WERI-Rb-1 (cell line): Measurements from ENCODE around the gene SYNDIG1.

Experiments
- DNase-seq: peaks from one replicate; pipeline ENCODE4 v3.0.0-alpha.2; 2020
- H3K27ac ChIP-seq: fragments of 250-450 bp; sonication (Bioruptor Pico); 2 replicates; pipeline ENCODE4 v1.5.1; 2020; ENCODE audit warnings: mild to moderate bottlenecking, moderate library complexity
- H3K27me3 ChIP-seq: fragments of 250-450 bp; sonication (Bioruptor Pico); 2 replicates; pipeline ENCODE4 v1.5.1; 2021; ENCODE audit warnings: mild to moderate bottlenecking, low read depth, moderate library complexity; ENCODE audit not compliant: insufficient read depth, severe bottlenecking
- H3K36me3 ChIP-seq: fragments of 250-450 bp; sonication (Bioruptor Pico); 2 replicates; pipeline ENCODE4 v1.5.1; 2020; ENCODE audit warnings: mild to moderate bottlenecking, moderate library complexity
- H3K4me3 ChIP-seq: 2 replicates; pipeline ENCODE4 v1.5.1; 2011; ENCODE audit warnings: low read depth, mild to moderate bottlenecking, control low read depth, low read length
- H3K9me3 ChIP-seq: fragments of 250-450 bp; sonication (Bioruptor Pico); 2 replicates; pipeline ENCODE4 v1.5.1; 2021; ENCODE audit warnings: mild to moderate bottlenecking, moderate library complexity; ENCODE audit not compliant: severe bottlenecking
- CTCF ChIP-seq: IDR thresholded peaks from 2 replicates; pipeline ENCODE4 v1.5.1; 2011; ENCODE audit warnings: low read depth, mild to moderate bottlenecking, control low read depth, inconsistent platforms, low read length

Gene SYNDIG1

GRCh38 chr20:24437196-24438082 is 32.0 kb upstream of the SYNDIG1 start:
- Histone ChIP-seq H3K27ac (no peak overlapping the region), H3K4me3 (no peak overlapping the region), H3K9me3 (no peaks in the 10 kb centered on the region), H3K27me3 (no peaks in the 10 kb centered on the region), H3K36me3 (no peaks in the 10 kb centered on the region)
- DNase-seq, result no peak
- no peak for TF ChIP-seq CTCF

- H3K36me3 ChIP-seq, result no peaks in the 10 kb centered on the region
- H3K4me3 ChIP-seq, result no peak overlapping the region
- TF ChIP-seq CTCF, result no peak
- H3K27me3 ChIP-seq, result no peaks in the 10 kb centered on the region
- H3K27ac ChIP-seq, result no peak overlapping the region
- no peak for DNase-seq
- H3K9me3 ChIP-seq, result no peaks in the 10 kb centered on the region
Observed at GRCh38 chr20:24438331-24438730, 31.1 kb upstream of the SYNDIG1 start.

- H3K9me3 ChIP-seq, result no peaks in the 10 kb centered on the region
- no peak overlapping the region for H3K4me3 ChIP-seq
- H3K36me3 ChIP-seq, result no peaks in the 10 kb centered on the region
- TF ChIP-seq CTCF, result no peak
- no peaks in the 10 kb centered on the region for H3K27me3 ChIP-seq
- DNase-seq, result peak; percentile 82
- H3K27ac ChIP-seq, result peak overlapping the region; percentile 51
Observed at GRCh38 chr20:24439737-24440387, 29.6 kb upstream of the SYNDIG1 start.

- Histone ChIP-seq H3K9me3 (no peaks in the 10 kb centered on the region), H3K27ac (peak overlapping the region; percentile 9; the same call in 1 of the 2 replicates), H3K27me3 (no peaks in the 10 kb centered on the region), H3K36me3 (no peaks in the 10 kb centered on the region), H3K4me3 (no peak overlapping the region)
- TF ChIP-seq CTCF, result no peak
- DNase-seq, result peak; percentile 28
Observed at GRCh38 chr20:24441661-24442060, 27.8 kb upstream of the SYNDIG1 start.

GRCh38 chr20:24442909-24443308 is 26.5 kb upstream of the SYNDIG1 start:
- H3K27ac ChIP-seq, result no peak overlapping the region
- no peak for TF ChIP-seq CTCF
- DNase-seq, result peak; percentile 34
- no peaks in the 10 kb centered on the region for H3K27me3 ChIP-seq
- no peaks in the 10 kb centered on the region for H3K36me3 ChIP-seq
- no peak overlapping the region for H3K4me3 ChIP-seq
- H3K9me3 ChIP-seq, result no peaks in the 10 kb centered on the region
